SK-N-SH treated with all-trans-retinoic acid at 6 μM for 48 hours (cell line): ENCODE measurements around the gene AFF1.

Source experiments
- ARNTL ChIP-seq: fragments of 450-650 bp; formaldehyde crosslinking; IDR thresholded peaks from 2 replicates; pipeline ENCODE4 v1.5.0; 2020; ENCODE audit warnings: low read depth, mild to moderate bottlenecking, moderate library complexity, borderline replicate concordance
- BACH2 ChIP-seq: fragments of 250-450 bp; sonication (Bioruptor Pico); IDR thresholded peaks from 2 replicates; pipeline ENCODE4 v1.9.0; 2021; ENCODE audit warnings: mild to moderate bottlenecking, borderline replicate concordance
- ESRRG ChIP-seq: fragments of 250-450 bp; sonication (Bioruptor Pico); IDR thresholded peaks from 2 replicates; pipeline ENCODE4 v1.6.1; 2021; ENCODE audit warnings: mild to moderate bottlenecking
- ISL1 ChIP-seq: fragments of 250-450 bp; sonication (Bioruptor Pico); IDR thresholded peaks from 2 replicates; pipeline ENCODE4 v2.1.2; 2022; ENCODE audit warnings: mild to moderate bottlenecking, moderate library complexity
- RARB ChIP-seq: fragments of 250-450 bp; sonication (Bioruptor Pico); IDR thresholded peaks from 2 replicates; pipeline ENCODE4 v1.8.0; 2021; ENCODE audit warnings: mild to moderate bottlenecking, moderate library complexity
- TCF4 ChIP-seq: fragments of 250-450 bp; sonication (Bioruptor Pico); IDR thresholded peaks from 2 replicates; pipeline ENCODE4 v1.8.0; 2021; ENCODE audit warnings: mild to moderate bottlenecking, moderate library complexity, borderline replicate concordance
- TOX ChIP-seq: fragments of 250-450 bp; sonication (Bioruptor Pico); IDR thresholded peaks from 2 replicates; pipeline ENCODE4 v1.8.0; 2021; ENCODE audit warnings: mild to moderate bottlenecking, moderate library complexity, borderline replicate concordance
- ZC3H10 ChIP-seq: fragments of 250-450 bp; sonication (Bioruptor Pico); IDR thresholded peaks from 2 replicates; pipeline ENCODE4 v1.5.1; 2021; ENCODE audit warnings: mild to moderate bottlenecking, moderate library complexity
- ZFP30 ChIP-seq: fragments of 450-650 bp; formaldehyde crosslinking; IDR thresholded peaks from 2 replicates; pipeline ENCODE4 v1.5.0; 2022; ENCODE audit warnings: mild to moderate bottlenecking, moderate library complexity
- ZNF565 ChIP-seq: fragments of 450-650 bp; formaldehyde crosslinking; conservative IDR thresholded peaks from 2 replicates; pipeline ENCODE4 v1.5.0; 2020; ENCODE audit warnings: low read depth, mild to moderate bottlenecking, moderate library complexity
- TF ChIP-seq, protein P1 (sequence below): fragments of 250-450 bp; sonication (Bioruptor Pico); IDR thresholded peaks from 2 replicates; pipeline ENCODE4 v1.8.0; 2020; ENCODE audit warnings: mild to moderate bottlenecking, moderate library complexity, borderline replicate concordance
- TF ChIP-seq, protein P2 (sequence below): fragments of 250-450 bp; sonication (Bioruptor Pico); IDR thresholded peaks from 2 replicates; pipeline ENCODE4 v1.5.1; 2020; ENCODE audit warnings: low read depth, mild to moderate bottlenecking, moderate library complexity
- TF ChIP-seq, protein P3 (sequence below): fragments of 250-450 bp; sonication (Bioruptor Pico); IDR thresholded peaks from 2 replicates; pipeline ENCODE4 v1.5.0; 2020; ENCODE audit warnings: mild to moderate bottlenecking, moderate library complexity

DNA sequence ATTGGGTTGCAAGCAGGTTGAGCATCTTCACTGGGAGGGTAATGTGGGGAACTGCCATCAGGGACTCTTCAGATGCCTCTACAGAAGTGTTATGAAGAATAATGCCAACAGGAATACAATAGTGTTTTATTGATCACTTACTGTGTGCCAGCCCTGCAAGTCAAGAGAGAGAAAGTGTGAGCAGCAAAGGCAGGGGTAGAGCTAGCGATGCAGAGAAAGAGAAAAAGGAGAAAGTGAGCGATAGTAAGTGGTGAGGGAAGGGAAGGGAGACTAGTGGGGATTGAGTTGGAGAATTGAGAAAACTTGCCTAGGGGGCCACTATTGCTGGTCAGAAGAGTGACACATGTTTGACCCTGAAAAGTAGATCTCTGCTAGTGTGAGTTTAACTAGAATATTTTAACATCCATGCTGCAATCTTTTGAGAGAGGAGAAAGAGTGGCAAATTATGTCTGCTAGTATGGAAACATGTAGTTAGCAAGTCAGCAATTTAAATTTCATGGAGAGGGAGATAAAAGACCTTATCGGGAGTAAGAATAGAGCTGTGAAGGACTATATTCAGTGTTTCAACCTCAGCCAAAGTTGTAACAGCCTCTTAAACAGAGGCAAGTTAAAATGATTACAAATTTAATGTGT is 12.2 kb downstream of the AFF1 start:
- TF ChIP-seq, protein P1, sequence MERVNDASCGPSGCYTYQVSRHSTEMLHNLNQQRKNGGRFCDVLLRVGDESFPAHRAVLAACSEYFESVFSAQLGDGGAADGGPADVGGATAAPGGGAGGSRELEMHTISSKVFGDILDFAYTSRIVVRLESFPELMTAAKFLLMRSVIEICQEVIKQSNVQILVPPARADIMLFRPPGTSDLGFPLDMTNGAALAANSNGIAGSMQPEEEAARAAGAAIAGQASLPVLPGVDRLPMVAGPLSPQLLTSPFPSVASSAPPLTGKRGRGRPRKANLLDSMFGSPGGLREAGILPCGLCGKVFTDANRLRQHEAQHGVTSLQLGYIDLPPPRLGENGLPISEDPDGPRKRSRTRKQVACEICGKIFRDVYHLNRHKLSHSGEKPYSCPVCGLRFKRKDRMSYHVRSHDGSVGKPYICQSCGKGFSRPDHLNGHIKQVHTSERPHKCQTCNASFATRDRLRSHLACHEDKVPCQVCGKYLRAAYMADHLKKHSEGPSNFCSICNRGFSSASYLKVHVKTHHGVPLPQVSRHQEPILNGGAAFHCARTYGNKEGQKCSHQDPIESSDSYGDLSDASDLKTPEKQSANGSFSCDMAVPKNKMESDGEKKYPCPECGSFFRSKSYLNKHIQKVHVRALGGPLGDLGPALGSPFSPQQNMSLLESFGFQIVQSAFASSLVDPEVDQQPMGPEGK = no peak
- TF ChIP-seq TOX (CRISPR knock-in tag) (no peak), ESRRG (CRISPR knock-in tag) (no peak), RARB (no peak), ZFP30 (CRISPR knock-in tag) (no peak), TCF4 (no peak), ARNTL (CRISPR knock-in tag) (no peak), ISL1 (CRISPR knock-in tag) (no peak), ZC3H10 (CRISPR knock-in tag) (no peak), BACH2 (CRISPR knock-in tag) (no peak), ZNF565 (no peak)
- TF ChIP-seq, protein P2, sequence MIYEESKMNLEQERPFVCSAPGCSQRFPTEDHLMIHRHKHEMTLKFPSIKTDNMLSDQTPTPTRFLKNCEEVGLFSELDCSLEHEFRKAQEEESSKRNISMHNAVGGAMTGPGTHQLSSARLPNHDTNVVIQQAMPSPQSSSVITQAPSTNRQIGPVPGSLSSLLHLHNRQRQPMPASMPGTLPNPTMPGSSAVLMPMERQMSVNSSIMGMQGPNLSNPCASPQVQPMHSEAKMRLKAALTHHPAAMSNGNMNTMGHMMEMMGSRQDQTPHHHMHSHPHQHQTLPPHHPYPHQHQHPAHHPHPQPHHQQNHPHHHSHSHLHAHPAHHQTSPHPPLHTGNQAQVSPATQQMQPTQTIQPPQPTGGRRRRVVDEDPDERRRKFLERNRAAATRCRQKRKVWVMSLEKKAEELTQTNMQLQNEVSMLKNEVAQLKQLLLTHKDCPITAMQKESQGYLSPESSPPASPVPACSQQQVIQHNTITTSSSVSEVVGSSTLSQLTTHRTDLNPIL = no peak
- TF ChIP-seq, protein P3, sequence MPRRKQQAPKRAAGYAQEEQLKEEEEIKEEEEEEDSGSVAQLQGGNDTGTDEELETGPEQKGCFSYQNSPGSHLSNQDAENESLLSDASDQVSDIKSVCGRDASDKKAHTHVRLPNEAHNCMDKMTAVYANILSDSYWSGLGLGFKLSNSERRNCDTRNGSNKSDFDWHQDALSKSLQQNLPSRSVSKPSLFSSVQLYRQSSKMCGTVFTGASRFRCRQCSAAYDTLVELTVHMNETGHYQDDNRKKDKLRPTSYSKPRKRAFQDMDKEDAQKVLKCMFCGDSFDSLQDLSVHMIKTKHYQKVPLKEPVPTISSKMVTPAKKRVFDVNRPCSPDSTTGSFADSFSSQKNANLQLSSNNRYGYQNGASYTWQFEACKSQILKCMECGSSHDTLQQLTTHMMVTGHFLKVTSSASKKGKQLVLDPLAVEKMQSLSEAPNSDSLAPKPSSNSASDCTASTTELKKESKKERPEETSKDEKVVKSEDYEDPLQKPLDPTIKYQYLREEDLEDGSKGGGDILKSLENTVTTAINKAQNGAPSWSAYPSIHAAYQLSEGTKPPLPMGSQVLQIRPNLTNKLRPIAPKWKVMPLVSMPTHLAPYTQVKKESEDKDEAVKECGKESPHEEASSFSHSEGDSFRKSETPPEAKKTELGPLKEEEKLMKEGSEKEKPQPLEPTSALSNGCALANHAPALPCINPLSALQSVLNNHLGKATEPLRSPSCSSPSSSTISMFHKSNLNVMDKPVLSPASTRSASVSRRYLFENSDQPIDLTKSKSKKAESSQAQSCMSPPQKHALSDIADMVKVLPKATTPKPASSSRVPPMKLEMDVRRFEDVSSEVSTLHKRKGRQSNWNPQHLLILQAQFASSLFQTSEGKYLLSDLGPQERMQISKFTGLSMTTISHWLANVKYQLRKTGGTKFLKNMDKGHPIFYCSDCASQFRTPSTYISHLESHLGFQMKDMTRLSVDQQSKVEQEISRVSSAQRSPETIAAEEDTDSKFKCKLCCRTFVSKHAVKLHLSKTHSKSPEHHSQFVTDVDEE (CRISPR knock-in tag) = no peak
